GM21529 (cell line): ENCODE data around the gene SPN.
"Not testable (repeated sequence)": the region's sequence is repeated elsewhere in the genome, so short reads cannot be mapped to it uniquely, and the experiment has no call there.

Experiments used
- ATAC-seq: cut with Tn5 transposase; IDR thresholded peaks from one replicate; pipeline ENCODE4 v1.9.1; 2021; ENCODE audit not compliant: unreplicated experiment

SPN gene

GRCh38 chr16:29663016-29663806, at the start of gene SPN:
Gene SPN (plus strand): TSS chr16:29663247. CDS start chr16:29663729, 482 bp downstream.
- no peak for ATAC-seq

- ATAC-seq, result peak; percentile 36
These were observed 49.6 kb upstream of the SPN start for GRCh38 chr16:29613307-29614057.

GRCh38 chr16:29614691-29615314, 48.2 kb upstream of the SPN start:
- not testable (repeated sequence) for ATAC-seq

GRCh38 chr16:29616127-29616526, 46.9 kb upstream of the SPN start:
- ATAC-seq, result not testable (repeated sequence)

GRCh38 chr16:29620591-29620990, 42.5 kb upstream of the SPN start:
- ATAC-seq, result not testable (repeated sequence)

- ATAC-seq, result not testable (repeated sequence)
These were observed 40.3 kb upstream of the SPN start for GRCh38 chr16:29622738-29623137.

- ATAC-seq, result not testable (repeated sequence)
These were observed 39.8 kb upstream of the SPN start for GRCh38 chr16:29623253-29623652.

- ATAC-seq, result not testable (repeated sequence)
These were observed 37.9 kb upstream of the SPN start for GRCh38 chr16:29625114-29625513.

GRCh38 chr16:29626778-29627331, 36.2 kb upstream of the SPN start:
- ATAC-seq, result peak; percentile 64

GRCh38 chr16:29627661-29628075, 35.4 kb upstream of the SPN start:
- ATAC-seq, result not testable (repeated sequence)

GRCh38 chr16:29628707-29629106, 34.3 kb upstream of the SPN start:
- ATAC-seq, result not testable (repeated sequence)

GRCh38 chr16:29629318-29629717, 33.7 kb upstream of the SPN start:
- ATAC-seq, result not testable (repeated sequence)

GRCh38 chr16:29631658-29632057, 31.4 kb upstream of the SPN start:
- ATAC-seq, result not testable (repeated sequence)

- not testable (repeated sequence) for ATAC-seq
These were observed 27.1 kb upstream of the SPN start for GRCh38 chr16:29635902-29636301.

- not testable (repeated sequence) for ATAC-seq
These were observed 26.7 kb upstream of the SPN start for GRCh38 chr16:29636368-29636767.

GRCh38 chr16:29638751-29639150, 24.3 kb upstream of the SPN start:
- ATAC-seq, result not testable (repeated sequence)

- ATAC-seq, result no peak
These were observed 21.5 kb upstream of the SPN start for GRCh38 chr16:29641561-29641960.

GRCh38 chr16:29643596-29643995, 19.5 kb upstream of the SPN start:
- no peak for ATAC-seq

- peak; percentile 54 for ATAC-seq
These were observed 18.6 kb upstream of the SPN start for GRCh38 chr16:29644338-29644857.

GRCh38 chr16:29644973-29645693, 17.9 kb upstream of the SPN start:
- no peak for ATAC-seq
